T-helper 2 cell (primary cell): ENCODE measurements around the gene HSPG2.

ENCODE experiments used
- DNase-seq, 5 experiments: peaks; one replicate each; pipeline versions ENCODE4 v3.0.0 to v3.0.0-alpha.2; 2012 to 2022

Gene HSPG2

DNA sequence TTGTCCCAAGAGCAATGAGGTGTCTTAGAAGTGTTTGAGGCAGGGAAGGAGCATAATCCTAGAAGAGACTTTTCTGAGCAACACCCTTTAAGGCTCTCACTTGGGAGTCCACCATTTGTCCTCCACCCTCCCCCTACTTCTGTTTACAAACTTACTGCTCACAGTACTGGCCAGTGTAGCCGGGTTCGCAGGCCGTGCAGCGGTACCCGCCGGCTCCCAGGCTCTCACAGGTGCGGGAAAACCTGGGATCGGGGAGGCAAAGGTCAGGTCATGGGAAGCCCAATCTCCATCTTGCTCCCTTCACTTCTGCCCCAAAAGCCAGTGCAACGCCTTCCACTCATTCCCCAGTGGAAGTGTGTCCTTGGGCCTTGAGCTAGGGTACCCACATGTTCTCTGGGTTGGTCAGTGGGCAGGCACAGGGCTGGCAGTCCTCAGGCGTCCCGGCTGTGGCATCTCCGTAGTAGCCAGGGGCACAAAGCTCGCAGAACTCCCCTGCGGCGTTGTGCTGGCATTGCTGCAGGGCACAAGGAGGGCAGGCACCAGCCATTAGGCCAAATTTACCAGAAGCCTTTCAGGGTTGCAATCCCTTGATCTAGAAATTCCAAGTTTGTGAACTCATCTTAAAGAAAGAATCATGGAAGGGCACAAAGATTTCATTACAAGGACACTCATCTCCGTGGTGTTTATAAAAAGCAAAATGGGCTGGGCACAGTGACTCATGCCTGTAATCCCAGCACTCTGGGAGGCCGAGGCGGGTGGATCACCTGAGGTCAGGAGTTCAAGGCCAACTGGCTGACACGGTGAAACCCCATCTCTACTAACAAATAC is 75.3 kb downstream of the HSPG2 start:
- DNase-seq: no peak

DNA sequence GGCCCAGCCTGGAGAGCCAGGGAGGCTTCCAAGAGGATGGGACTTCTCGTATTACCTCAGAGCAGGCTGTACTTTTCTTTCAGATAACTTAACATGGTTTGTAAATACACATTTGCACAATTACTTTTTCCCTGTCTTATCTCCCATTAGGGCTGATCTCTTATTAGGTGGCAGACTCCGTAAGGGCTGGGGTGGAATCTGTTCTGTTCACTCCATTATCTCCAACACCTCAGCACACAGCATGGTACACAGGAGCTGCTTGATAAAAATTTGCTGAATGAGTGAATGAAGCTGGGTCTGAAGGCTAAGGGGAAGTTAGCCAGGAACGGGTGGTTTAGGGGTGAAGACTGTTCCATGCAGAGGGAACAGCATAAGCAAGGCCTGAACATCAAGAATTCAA is 76.1 kb downstream of the HSPG2 start:
- DNase-seq: no peak

GRCh38 chr1:21859669-21860179 is 77.4 kb downstream of the HSPG2 start:
- DNase-seq: no peak

DNA sequence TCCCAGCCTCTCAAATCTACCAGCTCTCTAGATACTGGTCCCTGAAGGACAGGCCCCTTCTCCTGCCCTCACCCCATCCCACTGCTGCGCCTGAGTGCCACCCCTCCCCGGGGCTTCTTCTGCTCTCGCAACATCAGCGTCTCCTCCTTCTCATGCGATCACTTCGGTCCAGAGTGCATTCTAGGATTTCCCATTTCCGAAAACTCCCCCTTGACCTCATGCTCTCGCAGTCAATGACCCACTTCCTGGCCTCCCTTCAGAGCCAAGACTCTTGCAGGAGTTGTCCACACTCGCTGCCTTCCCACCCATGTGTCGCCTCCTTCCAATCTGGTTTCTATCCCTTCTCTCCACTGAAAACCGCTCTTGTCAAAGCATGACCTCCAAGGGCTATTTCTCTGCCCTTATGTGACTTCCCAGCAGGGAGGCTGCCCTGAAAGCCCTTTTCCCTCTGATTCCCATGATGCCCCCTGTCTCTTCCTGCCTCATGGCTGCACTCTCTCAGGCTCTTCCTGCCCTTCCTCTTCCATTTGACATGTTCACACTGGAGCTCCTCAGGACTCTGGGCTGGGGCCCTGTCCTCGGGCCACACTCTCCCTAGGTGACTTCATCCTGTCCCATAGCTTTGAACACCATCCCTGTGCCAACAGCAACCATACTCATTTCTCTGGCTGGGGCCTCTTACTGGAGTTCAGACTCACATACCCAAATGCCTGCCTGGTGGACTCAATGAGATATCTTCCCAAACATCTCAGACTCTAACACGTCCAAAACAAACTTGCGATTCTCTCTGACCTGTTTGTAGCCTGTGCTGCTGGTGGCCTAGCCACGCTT is 79.1 kb downstream of the HSPG2 start:
- no peak for DNase-seq

GRCh38 chr1:21857142-21857839 is 79.8 kb downstream of the HSPG2 start:
- no peak for DNase-seq

- DNase-seq: no peak
Measured at GRCh38 chr1:21855257-21856096, 81.6 kb downstream of the HSPG2 start.

DNA sequence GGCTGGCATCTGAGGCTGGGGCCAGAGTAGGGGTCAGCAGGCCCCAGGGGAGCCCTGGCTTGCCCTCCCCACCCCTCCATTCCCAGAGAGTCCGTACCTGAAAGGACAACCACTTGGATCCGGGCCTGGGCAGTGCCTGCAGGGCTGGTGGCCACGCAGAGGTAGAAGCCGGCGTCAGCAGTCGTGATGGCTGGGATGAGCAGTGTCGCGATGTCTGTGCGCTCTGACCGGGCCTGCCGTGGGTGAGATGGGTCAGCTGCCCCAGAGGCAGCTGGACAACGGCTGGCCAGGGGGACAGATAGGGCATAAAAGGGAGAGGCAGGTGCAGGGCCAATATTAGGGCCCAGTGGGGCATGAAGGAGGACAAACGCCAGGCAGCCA is 82.4 kb downstream of the HSPG2 start:
- no peak for DNase-seq

- no peak for DNase-seq
Measured at GRCh38 chr1:21854090-21854750, 82.9 kb downstream of the HSPG2 start.

DNA sequence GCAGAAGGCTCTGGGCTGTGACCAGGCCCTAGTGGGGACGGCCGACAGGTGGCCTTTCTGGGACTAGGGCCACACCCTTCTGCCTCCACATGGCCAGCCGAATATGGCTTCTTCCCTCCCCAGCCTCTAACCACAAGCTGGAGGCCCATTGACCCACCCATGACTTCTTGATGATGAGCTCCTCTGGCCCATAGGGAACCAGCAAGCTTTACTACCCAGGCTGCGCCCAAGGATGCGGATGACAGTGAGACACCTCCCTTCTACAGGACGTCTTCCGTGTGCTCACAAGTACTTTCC is 84.0 kb downstream of the HSPG2 start:
- no peak for DNase-seq

DNA sequence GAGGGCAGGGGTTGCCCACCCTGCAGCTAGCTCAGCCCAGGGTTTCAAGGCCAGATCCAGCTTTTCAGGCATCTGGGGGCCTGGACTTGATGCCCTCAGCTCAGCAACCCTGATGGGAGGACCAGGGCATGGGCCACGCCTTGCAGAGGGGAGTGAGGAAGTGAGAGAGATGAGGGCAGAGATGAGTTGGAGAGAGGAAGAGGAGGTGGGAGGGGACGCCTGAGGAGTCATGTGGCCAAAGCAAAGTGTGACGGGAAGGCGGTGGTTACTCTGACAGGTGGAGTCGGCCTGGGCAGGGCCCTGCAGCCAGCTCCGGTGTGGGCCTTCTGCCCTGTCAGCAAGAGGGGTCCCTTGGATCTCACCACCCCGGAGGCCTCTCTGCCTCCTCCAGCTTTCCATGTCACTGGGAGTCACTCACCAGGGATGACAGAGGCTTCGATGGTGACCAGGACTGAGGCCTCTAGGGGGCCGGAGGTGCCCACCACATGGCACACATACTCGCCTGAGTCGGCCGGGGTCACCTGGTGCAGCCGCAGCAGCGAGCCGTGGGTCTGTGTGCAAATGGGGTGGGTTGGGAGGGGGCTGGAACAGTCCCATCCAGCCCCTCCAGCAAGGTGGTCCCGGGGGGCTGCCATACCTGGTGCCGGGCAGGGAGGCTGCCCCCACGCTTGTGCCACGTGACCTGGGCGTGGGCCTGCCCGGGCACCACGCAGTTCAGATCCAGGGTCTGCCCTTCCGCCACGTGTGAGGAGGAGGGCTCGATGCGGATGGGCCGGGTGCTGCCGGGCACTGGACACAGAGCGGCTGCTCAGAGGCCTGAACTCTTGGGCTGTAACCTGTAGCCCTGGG is 84.6 kb downstream of the HSPG2 start:
- peak in 1 of 5 experiments; percentile 51 for DNase-seq

DNA sequence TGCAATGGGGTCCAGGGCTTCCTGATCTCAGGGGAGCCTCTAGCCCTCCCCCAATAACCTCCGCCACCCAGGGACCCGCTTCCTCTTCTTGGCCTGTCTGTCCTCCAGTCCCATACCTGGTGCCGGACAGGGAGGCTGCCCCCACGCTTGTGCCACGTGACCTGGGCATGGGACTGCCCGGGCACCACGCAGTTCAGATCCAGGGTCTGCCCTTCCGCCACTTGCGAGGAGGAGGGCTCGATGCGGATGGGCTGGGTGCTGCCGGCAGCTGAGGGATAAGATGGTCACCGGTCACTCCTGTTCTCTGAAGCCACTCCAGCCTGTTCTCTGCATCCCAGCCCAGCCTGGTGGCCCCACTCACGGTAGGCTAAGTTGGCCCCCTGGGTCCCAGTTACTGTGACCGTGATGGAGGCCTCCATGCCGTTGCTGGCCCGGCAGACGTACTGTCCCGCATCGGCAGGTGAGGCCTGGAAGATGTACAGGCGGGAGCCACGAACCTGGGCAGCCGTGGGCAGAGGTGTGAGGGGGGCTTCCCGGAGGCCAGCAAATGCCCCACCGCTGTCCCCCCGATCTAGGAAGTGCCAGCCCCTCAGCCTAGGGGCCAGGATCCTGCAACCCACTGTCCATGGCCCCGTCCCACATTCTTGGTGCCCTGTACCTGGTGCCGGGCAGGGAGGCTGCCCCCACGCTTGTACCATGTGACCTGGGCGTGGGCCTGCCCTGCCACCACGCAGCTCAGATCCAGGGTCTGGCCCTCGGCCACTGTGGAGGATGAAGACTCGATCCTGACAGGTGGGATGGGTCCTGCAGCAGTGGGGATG is 85.5 kb downstream of the HSPG2 start:
- no peak for DNase-seq

- no peak for DNase-seq
Measured at GRCh38 chr1:21849909-21850576, 87.1 kb downstream of the HSPG2 start.

GRCh38 chr1:21848524-21849174 is 88.5 kb downstream of the HSPG2 start:
- no peak for DNase-seq

GRCh38 chr1:21847223-21848205 is 89.6 kb downstream of the HSPG2 start:
- no peak for DNase-seq

DNA sequence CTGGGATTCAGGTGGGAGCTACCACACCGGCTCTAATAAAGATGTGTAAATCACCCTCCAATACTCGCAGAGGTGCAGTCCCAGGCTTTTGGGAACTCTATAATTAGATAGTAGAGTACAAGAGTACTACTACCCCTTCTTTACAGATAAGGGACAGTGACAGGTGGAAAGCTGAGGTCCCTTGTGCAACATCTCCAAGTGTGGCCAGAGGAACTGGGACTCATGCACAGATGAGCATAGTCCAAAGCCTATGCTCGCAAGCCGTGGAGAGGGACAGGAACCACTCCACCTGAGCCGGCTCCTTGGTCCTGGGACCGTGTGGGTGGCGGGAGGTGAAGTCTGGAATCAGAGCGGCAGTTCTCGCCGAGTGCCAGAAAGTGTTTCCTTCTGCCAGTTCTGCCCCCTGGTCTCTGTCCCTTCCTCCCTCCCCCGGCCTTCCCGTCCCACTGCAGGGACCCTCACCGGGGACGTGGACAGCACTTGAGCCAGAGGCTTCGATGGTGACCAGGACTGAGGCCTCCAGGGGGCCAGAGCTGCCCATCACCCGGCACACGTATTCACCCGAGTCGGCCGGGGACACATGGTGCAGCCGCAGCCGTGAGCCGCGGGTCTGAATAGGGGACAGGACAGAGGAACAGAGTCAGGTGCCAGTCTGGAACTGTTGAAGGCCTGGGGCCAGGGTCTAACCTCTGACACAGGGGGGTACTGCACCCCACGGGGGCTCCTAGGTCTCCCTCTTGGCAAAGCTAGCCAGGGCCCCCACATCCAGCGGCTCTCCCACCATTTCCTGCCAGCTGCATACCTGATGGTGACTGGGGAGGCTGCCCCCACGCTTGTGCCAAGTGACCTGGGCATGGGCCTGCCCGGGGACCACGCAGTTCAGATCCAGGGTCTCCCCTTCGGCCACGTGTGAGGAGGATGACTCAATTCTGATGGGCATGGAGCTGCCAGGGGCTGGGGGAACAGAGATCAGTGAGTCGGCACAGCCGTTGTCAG is 91.2 kb downstream of the HSPG2 start:
- DNase-seq: no peak

DNA sequence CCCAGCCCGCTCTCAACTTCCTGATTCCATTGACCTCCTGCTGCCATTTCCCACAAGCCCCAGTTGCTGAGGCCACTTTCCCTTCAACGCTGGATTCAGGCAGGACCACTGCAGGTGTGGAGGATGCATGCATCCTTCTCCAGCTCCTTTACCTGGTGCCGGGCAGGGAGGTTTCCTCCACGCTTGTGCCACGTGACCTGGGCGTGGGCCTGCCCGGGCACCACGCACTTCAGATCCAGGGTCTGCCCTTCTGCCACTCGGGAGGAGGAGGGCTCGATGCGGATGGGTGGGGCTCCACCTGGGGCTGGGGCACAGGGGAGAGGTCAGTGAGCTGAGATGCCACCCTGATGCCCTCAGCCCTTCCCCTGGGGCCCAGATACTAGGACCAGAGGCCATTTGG is 93.1 kb downstream of the HSPG2 start:
- DNase-seq: no peak
